ENCODE data around the gene TMEM255A.

TMEM255A gene

DNA sequence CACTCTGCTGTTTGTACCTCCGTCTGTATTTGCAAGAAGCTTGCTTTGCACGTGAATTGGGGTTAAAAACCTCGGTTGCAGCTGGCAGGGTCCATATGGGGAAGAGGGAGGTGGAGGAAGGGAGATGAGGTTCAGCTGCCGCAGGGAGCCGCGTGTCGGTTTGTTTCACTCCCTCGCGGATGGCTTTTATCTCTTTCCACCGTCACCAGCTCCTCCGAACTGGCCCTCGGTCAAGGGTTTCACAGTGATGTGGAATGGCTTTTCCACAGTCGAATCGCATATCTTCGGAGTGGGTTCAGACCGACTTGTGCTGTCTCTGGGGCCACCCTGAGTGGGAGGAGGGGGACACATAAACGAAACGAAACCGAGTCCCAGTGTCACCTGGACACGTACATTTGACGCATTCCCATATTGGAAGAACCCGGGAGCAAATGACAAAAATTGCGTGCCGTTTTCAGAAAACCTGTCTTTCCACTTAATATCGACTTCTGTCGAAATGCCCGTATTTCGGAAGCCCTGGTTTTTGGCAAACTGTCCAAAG, 59.7 kb downstream of the TMEM255A start:
- Mint-ChIP-seq H3K36me3 (peaks cover 7% of the 10 kb centered on the region), H3K9me3 (no peaks in the 10 kb centered on the region), H3K4me1 (peaks cover 36% of the 10 kb centered on the region), H3K27me3 (no peaks in the 10 kb centered on the region), H3K4me3 (peak overlapping the region; percentile 96), H3K27ac (peak overlapping the region; percentile 79)

DNA sequence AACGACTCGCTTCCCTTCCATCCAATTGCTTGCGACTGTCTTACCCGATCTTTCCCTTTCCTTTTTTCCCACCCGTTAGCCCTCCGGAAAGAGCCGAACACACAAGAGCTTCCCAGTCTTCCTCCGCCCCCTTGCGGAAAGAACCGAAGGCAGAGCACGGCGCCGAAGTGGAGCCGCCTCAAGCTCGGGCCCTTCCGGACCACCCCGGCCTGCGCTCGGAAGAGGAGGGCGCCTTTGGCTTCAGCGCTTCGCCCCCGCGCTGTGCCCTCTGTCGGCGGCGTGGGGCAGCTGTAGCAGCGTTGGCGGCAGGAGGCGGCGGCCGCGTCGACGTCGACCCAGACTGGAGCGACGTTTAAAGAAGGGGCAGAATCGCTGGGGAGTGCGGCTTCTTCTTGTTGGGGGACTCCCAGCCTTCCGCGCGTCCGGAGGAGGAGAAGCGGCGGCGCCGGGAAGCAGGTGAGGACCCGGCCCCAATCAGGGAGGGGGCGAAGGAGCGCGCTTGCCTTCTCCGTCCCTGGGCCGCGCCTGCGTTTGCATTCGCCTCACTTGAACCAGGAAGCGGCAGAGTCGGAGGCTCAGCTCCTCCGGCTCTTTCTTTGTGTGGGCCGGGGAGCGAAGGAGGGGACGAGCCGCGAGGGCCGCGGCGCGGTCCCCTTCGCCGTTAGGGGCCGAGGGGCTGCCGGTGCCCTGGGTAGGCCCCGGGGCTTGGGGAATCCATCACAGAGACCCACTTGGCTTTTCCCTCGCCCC, 60.6 kb downstream of the TMEM255A start, which contains the start of gene ZBTB33:
Gene ZBTB33, plus strand, starts transcription at position 291 of the 750 bp plus-strand sequence. CDS start 2,604 bp downstream, outside the sequence.
- H3K4me3 Mint-ChIP-seq = peak within 1 kb of the TSS; percentile 96
- peaks cover 30% of the 10 kb centered on the region for H3K4me1 Mint-ChIP-seq

GRCh38 chrX:120244735-120245498, 66.3 kb downstream of the TMEM255A start:
- Mint-ChIP-seq H3K36me3 (no peaks in the 10 kb centered on the region), H3K9me3 (no peaks in the 10 kb centered on the region), H3K4me3 (peak overlapping the region; percentile 99), H3K27me3 (no peaks in the 10 kb centered on the region), H3K4me1 (peaks cover 26% of the 10 kb centered on the region), H3K27ac (peak overlapping the region; percentile 94)

More for the DNA sequence above, 60.6 kb downstream of the TMEM255A start, which contains the start of gene ZBTB33:
- Mint-ChIP-seq H3K27ac (peak within 1 kb of the TSS; percentile 97), H3K36me3 (peaks cover 7% of the 10 kb centered on the region), H3K27me3 (no peaks in the 10 kb centered on the region), H3K9me3 (no peaks in the 10 kb centered on the region)

- peak overlapping the region; percentile 99 for H3K4me3 Mint-ChIP-seq
- peaks cover 26% of the 10 kb centered on the region for H3K4me1 Mint-ChIP-seq
- H3K36me3 Mint-ChIP-seq = no peaks in the 10 kb centered on the region
- H3K27ac Mint-ChIP-seq = peak overlapping the region; percentile 94
- H3K27me3 Mint-ChIP-seq = no peaks in the 10 kb centered on the region
- H3K9me3 Mint-ChIP-seq = no peaks in the 10 kb centered on the region
Observed at GRCh38 chrX:120244395-120244734, 66.9 kb downstream of the TMEM255A start.

- H3K27me3 Mint-ChIP-seq = no peaks in the 10 kb centered on the region
- no peak overlapping the region for H3K27ac Mint-ChIP-seq
- no peaks in the 10 kb centered on the region for H3K9me3 Mint-ChIP-seq
- H3K4me3 Mint-ChIP-seq = no peak overlapping the region
- peaks cover 4% of the 10 kb centered on the region for H3K36me3 Mint-ChIP-seq
- H3K4me1 Mint-ChIP-seq = peaks cover 26% of the 10 kb centered on the region
Observed at GRCh38 chrX:120242813-120243212, 68.4 kb downstream of the TMEM255A start.

DNA sequence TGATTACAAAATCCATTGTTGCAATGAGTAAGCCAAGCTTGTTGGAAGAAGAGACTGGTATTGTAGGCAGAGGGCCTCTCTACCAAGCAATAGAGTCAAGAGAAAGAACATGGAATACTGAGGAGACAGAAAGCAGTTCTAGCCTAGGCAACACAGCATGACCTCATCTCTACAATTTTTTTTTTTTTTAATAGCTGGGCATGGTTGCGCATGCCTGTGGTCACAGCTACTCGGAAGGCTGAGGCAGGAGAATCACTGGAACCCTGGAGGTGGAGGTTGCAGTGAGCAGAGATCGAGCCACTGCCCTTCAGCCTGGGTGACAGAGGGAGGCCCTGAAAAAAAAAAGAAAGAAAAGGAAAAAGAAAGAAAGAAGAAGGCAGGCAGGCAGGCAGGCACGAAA, 72.3 kb downstream of the TMEM255A start:
- Mint-ChIP-seq H3K4me3 (no peak overlapping the region), H3K27me3 (no peaks in the 10 kb centered on the region), H3K4me1 (peaks cover 17% of the 10 kb centered on the region), H3K36me3 (peaks cover 5% of the 10 kb centered on the region), H3K9me3 (no peaks in the 10 kb centered on the region), H3K27ac (no peak overlapping the region)

DNA sequence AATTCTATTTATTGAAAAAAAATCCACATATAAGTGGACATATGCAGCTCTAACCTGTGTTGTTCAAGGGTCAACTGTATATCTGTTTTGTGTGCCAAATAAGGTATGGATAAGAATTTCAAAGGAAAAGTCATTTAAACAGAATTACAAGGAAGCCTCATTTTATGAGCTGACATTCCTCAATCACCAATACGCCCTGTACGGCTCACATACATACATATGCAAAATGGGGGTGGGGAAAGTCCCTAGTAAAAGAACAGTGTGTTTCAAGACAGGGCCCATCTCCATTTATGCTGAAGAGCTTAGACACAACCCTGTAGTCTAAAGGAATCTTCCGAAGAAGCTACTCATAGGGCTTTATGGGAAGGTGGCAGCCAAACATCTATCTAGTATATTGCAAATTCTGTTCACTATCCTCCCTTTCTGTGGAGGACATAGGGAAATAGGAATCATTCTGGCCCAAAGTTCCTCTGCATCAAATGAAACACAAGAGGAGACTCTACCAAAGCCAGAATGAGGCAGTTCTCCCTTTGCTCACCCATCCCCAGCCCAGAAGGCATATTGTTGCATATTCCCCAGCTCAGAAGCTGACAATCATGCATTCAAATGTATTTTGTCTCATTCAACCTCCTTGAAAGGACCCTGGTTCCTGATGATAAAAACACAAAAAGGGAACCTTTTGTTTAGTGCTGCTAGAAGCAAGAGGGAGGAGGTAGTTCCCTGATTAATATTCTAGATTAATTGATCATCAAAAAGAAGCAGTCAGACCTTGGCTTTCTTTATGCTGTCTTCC, 74.4 kb downstream of the TMEM255A start:
- Mint-ChIP-seq H3K36me3 (peaks cover 5% of the 10 kb centered on the region), H3K9me3 (no peaks in the 10 kb centered on the region), H3K27ac (no peak overlapping the region), H3K4me1 (peaks cover 2% of the 10 kb centered on the region), H3K27me3 (no peaks in the 10 kb centered on the region), H3K4me3 (no peak overlapping the region)

GRCh38 chrX:120235284-120235683, 76.0 kb downstream of the TMEM255A start:
- no peaks in the 10 kb centered on the region for H3K4me1 Mint-ChIP-seq
- no peaks in the 10 kb centered on the region for H3K9me3 Mint-ChIP-seq
- H3K36me3 Mint-ChIP-seq = peaks cover 7% of the 10 kb centered on the region
- H3K27ac Mint-ChIP-seq = no peak overlapping the region
- no peaks in the 10 kb centered on the region for H3K27me3 Mint-ChIP-seq
- no peak overlapping the region for H3K4me3 Mint-ChIP-seq

- Mint-ChIP-seq H3K27ac (no peak overlapping the region), H3K9me3 (no peaks in the 10 kb centered on the region)
Observed at GRCh38 chrX:120228187-120228908, 82.9 kb downstream of the TMEM255A start.

GRCh38 chrX:120224388-120224787, 86.9 kb downstream of the TMEM255A start:
- no peak overlapping the region for H3K4me3 Mint-ChIP-seq
- H3K4me1 Mint-ChIP-seq = no peaks in the 10 kb centered on the region
- H3K27ac Mint-ChIP-seq = no peak overlapping the region
- no peaks in the 10 kb centered on the region for H3K27me3 Mint-ChIP-seq
- H3K36me3 Mint-ChIP-seq = peaks cover 4% of the 10 kb centered on the region
- H3K9me3 Mint-ChIP-seq = no peaks in the 10 kb centered on the region

More at GRCh38 chrX:120228187-120228908, 82.9 kb downstream of the TMEM255A start:
- H3K4me3 Mint-ChIP-seq = no peak overlapping the region
- H3K27me3 Mint-ChIP-seq = no peaks in the 10 kb centered on the region
- no peaks in the 10 kb centered on the region for H3K4me1 Mint-ChIP-seq
- peaks cover 3% of the 10 kb centered on the region for H3K36me3 Mint-ChIP-seq

DNA sequence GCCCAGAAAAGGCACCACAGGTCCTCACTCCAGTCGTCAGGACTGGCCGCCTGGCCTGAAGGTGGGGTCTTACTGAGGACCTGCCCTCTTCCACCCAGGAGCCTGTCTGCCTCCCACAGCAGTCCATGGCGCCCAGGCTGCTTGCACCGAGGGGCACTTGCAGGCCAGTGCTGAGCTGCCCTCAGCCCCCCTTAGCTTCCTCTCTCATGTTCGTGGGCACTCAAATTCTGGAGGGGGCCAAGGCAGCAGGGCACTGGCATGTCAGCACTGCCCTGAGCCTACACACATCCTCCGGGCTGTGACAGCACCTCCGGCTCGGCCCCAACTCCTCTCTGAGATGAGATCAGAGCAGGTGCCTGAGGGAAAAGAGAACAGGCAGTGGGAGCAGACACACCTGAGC, 87.9 kb downstream of the TMEM255A start:
- Mint-ChIP-seq H3K36me3 (peaks cover 4% of the 10 kb centered on the region), H3K4me1 (no peaks in the 10 kb centered on the region), H3K9me3 (no peaks in the 10 kb centered on the region), H3K27me3 (no peaks in the 10 kb centered on the region), H3K4me3 (no peak overlapping the region), H3K27ac (no peak overlapping the region)

DNA sequence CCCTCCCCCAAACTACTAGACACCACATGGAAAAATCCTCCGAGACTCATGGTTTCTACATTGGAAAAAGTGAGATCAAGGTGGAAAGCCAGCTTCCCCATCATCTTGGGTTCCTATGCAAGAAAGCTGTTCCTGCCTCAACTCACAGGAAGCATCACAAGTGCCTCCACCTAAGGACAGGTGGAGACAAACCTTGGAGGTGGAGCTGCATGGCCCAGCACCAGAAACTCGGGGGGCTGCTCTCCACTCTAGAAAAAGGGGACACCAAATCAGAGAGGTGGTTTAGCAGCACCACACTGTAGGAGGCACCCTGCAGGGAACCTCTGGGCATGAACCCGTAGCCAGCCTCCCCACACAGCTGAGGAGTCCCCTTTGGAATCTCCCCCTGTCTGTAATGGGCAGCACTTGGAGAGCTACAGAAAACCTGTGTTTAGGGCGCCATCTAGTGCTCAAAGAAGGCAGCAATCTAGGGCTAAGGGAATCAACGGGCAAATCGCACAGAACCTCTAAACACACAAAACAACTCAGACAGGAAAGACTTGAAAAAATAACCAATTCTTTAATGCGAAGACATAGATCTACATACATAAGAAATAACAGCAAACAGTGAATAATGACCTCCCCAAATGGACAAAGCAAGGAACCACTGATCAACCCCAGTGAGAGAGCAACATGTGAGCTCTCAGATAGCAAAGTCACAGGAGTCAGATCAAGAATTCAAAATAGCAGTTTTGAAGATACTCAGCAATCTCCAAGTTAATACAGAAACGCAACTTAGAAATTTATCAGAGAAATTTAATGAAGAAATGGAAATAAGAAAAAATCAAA, 97.6 kb downstream of the TMEM255A start:
- Mint-ChIP-seq H3K27ac (no peak overlapping the region), H3K27me3 (no peaks in the 10 kb centered on the region), H3K36me3 (peaks cover 3% of the 10 kb centered on the region), H3K4me1 (peaks cover 11% of the 10 kb centered on the region), H3K4me3 (no peak overlapping the region), H3K9me3 (no peaks in the 10 kb centered on the region)

Data from activated naive CD4-positive, alpha-beta T cell treated with anti-CD3 and anti-CD28 coated beads, Interleukin-2, amount 50 U/mL, for 24 hours (primary cell).